Activated T-cell treated with anti-CD3 and anti-CD28 coated beads for 4 hours (primary cell): ENCODE data around the gene ATG10.
"Not testable (repeated sequence)": the region's sequence is repeated elsewhere in the genome, so short reads cannot be mapped to it uniquely, and the experiment has no call there.

Experiments
- DNase-seq: peaks from one replicate; pipeline ENCODE4 v3.0.0-alpha.2; 2020

The ATG10 gene

GRCh38 chr5:81971712-81972491, at the start of gene ATG10:
Gene ATG10 (plus strand): TSS chr5:81972023. CDS start chr5:81987571, 15,548 bp downstream.
- DNase-seq, result peak; percentile 84

- no peak for DNase-seq
Observed at GRCh38 chr5:81922854-81923279, 49.0 kb upstream of the ATG10 start.

GRCh38 chr5:81924442-81924841, 47.4 kb upstream of the ATG10 start:
- no peak for DNase-seq

- no peak for DNase-seq
Observed at GRCh38 chr5:81925009-81925408, 46.8 kb upstream of the ATG10 start.

- DNase-seq, result no peak
Observed at GRCh38 chr5:81925981-81926380, 45.8 kb upstream of the ATG10 start.

- DNase-seq, result no peak
Observed at GRCh38 chr5:81936066-81936465, 35.8 kb upstream of the ATG10 start.

- no peak for DNase-seq
Observed at GRCh38 chr5:81936750-81937149, 35.1 kb upstream of the ATG10 start.

GRCh38 chr5:81942746-81943145, 29.1 kb upstream of the ATG10 start:
- DNase-seq, result no peak

- DNase-seq, result no peak
Observed at GRCh38 chr5:81948349-81948748, 23.5 kb upstream of the ATG10 start.

- DNase-seq, result no peak
Observed at GRCh38 chr5:81949462-81949861, 22.4 kb upstream of the ATG10 start.

GRCh38 chr5:81950996-81951395, 20.8 kb upstream of the ATG10 start:
- DNase-seq, result no peak

- DNase-seq, result not testable (repeated sequence)
Observed at GRCh38 chr5:81954796-81955195, 17.0 kb upstream of the ATG10 start.

GRCh38 chr5:81958129-81958528, 13.7 kb upstream of the ATG10 start:
- DNase-seq, result not testable (repeated sequence)

GRCh38 chr5:81961651-81962440, 10.0 kb upstream of the ATG10 start:
- no peak for DNase-seq

- DNase-seq, result no peak
Observed at GRCh38 chr5:81963544-81963943, 8.3 kb upstream of the ATG10 start.

- no peak for DNase-seq
Observed at GRCh38 chr5:81965524-81965923, 6.3 kb upstream of the ATG10 start.

- no peak for DNase-seq
Observed at GRCh38 chr5:81969226-81969625, 2.6 kb upstream of the ATG10 start.

GRCh38 chr5:81969912-81970311, 1.9 kb upstream of the ATG10 start:
- no peak for DNase-seq

GRCh38 chr5:81971111-81971711, 612 bp upstream of the ATG10 start:
- DNase-seq, result no peak

GRCh38 chr5:81972492-81972783, 615 bp downstream of the ATG10 start:
- DNase-seq, result no peak

GRCh38 chr5:81980160-81980559, 8.3 kb downstream of the ATG10 start:
- no peak for DNase-seq

- no peak for DNase-seq
Observed at GRCh38 chr5:81980598-81981260, 8.9 kb downstream of the ATG10 start.

- not testable (repeated sequence) for DNase-seq
Observed at GRCh38 chr5:81982172-81982685, 10.4 kb downstream of the ATG10 start.
